NCI-H1092 (cell line): Measurements from ENCODE around the gene NPM1.
"Not testable (repeated sequence)": the region's sequence is repeated elsewhere in the genome, so short reads cannot be mapped to it uniquely, and the experiment has no call there.

Source experiments
- DNase-seq: peaks from one replicate; lab custom pipeline; 2025; lab: John Stamatoyannopoulos, UW

The NPM1 gene

DNA sequence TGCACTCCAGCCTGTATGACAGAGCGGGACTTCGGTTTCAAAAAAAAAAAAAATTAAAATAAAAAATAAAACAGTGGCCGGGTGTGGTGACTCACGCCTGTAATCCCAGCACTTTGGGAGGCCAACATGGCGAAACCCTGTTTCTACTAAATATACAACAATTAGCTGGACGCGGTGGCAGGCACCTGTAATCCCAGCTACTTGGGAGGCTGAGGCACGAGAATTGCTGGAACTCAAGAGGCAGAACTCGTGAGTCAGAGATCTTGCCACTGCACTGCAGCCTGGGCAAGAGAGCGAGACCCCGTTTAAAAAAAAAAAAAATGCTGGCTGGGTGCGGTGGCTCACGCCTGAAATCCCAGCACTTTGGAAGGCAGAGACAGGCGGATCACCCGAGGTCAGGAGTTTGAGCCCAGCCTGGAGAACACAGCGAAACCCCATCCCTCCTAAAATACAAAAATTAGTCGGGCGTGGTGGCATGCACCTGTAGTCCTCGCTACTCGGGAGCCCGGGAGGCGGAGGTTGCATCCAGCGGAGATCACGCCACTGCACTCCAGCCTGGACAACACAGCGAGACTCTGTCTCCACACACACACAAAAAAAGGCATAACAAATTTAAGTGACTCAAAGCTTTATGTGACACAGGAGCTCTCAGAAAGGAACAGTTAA, 1.5 kb upstream of the NPM1 start:
- DNase-seq = no peak

DNA sequence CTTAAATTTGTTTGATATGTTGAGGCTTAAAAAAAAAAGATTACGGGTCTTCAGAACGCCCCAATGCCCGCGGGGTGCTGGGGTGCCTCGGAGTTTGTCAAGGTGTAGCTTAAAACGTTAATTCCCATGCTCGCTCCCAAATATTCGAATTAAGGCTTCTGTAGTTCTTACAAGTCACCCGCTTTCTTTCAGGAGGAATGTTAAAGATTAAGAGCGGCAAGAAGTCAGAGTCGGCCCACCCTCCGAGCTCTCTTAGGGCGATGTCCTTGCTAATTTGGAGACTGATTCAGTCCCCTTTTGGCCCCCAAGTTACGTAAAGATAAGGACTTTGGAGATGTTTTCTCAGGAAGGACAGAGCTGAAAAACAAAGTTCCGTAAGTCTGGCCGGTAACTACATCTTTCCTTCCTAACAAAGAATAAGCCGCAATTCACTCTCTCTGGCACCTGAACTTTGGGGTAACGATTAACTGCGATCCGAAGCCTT, 746 bp upstream of the NPM1 start:
- DNase-seq = no peak

DNA sequence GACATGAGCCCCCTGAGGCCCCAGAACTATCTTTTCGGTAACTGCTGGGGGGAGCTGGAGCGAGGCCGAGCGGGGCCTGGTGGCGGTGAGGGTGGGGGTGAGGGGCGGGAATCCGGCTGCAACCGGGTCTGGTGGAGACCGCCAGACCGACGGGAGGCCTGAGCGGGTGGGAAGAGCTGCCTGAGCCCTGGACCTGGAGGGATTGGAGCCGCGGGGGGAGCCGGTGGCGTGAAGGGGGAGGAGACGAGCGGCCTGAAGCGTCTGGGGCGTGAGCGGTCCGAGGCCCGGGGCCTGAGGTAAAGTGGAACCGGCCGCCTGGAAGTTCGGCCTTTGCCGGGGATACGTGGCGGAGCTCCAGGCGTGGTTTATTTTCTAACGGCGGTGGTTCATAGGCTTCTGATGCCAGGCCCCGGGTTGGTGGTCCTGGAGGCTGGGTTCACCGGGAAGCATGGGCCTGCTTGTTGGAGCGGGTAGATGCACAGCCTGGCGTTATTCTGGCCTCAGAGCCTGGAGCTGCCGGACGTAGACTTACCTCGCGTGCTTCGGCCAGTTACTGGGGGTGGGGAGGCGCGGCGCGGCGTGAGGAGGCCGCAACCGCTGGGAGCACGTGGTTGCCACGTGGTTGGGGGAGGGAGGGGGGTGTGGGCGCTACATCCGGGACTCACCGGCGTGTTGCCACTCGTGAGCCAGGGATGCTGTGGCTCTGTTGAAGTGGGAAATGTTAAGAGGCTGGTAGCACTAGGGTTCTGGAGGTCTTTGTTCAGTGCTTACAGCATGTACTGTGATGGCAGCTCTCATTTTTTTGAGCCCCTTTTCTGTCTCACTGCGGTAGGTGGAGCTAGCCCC, 544 bp downstream of the NPM1 start:
- DNase-seq = peak; percentile 3

DNA sequence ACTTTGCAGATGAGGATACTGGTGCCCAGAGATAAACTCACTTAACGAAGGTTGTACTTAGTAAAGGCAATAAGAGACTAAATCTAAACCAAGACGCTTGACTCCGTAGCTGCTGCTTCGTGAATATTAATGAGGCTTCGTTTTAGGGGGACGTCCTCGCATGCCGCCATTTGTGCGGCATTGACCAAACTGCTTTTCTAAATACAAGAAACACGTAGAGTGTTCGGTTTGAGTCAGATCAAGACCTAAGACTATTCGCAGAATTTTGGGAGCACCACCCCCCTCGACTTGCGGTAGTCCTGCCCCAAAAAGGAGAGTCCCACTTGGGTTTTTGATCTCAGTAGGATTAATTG, 1.1 kb downstream of the NPM1 start:
- no peak for DNase-seq

DNA sequence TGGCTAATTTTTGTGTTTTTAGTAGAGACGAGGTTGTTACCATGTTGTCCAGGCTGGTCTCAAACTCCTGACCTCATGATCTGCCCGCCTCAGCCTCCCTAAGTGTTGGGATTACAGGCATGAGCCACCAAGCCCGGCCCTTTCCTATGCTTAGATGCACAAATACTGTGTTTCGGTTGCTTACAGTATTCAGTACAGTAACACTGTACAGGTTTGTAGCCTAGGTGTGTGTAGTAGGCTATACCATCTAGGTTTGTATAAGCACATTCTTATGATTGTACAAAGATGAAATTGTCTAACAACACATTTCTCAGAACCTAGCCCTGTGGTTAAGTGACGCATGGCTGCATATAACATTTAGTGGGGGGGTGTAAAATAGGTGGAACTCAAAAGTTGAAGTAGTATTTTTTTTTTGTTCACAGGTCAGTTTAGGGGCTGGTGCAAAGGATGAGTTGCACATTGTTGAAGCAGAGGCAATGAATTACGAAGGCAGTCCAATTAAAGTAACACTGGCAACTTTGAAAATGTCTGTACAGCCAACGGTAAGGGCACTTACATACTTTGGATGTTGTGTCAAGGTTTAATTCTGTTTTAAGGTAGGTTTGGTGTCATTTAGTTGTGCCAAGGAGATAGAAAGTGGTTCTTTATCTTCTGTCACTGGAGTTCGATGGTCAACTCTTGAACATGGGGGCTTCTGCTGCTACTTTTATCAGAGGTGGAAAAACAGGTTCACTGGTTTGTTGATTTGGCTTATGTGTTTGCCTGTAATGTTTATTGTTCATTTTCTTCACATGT, 3.4 kb downstream of the NPM1 start:
- DNase-seq = no peak

DNA sequence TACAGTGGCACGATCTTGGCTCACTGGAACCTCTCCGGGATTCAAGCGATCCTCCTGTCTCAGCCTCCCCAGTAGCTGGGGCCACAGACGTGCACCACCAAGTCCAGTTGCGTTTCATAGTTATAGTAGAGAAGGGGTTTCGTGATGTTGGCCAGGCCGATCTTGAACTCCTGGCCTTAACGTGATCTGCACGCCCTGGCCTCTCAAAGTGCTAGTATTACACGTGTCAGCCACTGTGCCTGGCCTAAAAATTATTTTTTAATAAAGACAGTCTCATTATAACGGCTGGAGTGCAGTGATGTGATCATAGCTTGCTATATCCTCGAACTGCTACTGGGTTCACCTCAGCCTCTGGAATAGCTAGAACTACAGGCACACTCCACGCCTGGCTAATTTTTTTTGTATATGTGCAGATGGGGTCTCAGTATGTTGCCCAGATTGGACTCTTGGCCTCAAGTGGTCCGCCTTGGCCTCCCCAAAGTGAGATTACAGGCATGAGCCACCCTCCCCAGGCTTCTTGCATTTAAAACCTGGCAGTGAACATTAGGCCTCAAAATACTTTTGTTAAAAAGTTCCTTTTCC, 4.4 kb downstream of the NPM1 start:
- no peak for DNase-seq

DNA sequence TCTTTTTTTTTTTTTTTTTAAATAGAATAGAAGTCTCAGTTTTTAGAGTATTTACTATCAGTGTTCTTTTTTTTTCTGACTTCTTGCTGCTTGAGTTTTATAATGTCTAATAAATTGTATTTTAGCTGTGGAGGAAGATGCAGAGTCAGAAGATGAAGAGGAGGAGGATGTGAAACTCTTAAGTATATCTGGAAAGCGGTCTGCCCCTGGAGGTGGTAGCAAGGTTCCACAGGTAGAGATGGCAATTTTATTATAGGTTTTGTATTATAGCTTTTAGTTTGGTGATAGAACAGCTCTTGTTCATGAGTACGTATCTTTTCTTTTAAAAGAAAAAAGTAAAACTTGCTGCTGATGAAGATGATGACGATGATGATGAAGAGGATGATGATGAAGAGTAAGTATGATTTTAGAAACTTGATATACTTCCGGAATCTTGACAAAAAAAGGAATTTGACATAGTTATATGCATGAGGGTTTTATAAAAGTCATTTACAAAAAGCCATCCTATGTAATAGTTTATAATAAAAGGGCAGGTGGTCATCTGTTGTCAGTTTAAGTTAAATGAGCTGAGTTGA, 5.0 kb downstream of the NPM1 start:
- no peak for DNase-seq

DNA sequence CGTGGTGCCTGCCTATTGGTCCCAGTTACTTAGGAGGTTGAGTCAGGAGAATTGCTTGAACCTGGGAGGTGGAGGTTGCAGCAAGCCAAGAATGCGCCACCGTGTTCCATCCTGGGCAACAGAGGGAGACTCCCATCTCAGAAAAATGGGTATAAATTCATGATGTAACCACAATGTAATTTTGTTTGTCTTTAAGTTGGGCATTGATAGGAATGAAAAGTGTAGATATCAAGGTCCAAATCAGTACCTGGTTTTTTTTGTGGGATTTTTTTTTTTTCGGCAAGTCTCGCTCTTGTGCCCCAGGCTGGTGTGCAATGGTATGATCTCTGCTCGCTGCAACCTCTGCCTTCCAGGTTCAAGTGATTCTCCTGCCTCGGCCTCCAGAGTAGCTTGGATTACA, 7.4 kb downstream of the NPM1 start:
- no peak for DNase-seq

DNA sequence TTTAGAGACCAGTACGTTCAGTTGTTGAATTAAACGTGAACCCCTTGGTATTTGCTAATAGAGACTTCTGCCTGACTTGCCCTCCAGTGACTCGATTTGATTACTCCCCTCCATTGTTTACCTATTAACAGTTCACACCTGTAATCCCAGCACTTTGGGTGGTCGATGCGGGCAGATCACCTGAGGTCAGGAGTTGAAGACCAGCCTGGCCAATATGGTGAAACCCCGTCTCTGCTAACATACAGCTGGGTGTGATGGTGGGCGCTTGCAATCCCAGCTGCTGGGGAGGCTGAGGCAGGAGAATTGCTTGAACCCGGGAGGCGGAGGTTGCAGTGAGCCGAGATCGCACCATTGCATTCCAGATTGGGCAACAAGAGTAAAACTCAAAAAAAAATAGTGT, 8.9 kb downstream of the NPM1 start:
- not testable (repeated sequence) for DNase-seq

DNA sequence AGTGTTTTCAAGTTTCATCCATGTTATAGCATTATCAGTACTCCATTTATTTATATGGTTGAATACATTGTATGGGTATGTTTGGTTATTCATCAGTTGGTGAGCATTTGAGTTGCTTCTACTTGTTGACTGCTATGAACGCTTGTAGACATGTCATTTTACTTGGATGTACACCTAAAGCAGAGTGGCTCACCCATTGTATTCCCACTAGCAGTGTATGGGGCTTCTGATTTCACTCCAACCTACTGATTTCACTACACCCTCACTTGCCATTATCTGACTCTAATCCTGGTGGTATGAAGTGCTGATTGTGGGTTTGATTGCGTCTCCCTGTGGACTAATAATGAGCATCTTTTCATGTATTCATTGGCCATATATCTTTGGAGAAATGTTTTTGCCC, 9.5 kb downstream of the NPM1 start:
- DNase-seq = no peak

DNA sequence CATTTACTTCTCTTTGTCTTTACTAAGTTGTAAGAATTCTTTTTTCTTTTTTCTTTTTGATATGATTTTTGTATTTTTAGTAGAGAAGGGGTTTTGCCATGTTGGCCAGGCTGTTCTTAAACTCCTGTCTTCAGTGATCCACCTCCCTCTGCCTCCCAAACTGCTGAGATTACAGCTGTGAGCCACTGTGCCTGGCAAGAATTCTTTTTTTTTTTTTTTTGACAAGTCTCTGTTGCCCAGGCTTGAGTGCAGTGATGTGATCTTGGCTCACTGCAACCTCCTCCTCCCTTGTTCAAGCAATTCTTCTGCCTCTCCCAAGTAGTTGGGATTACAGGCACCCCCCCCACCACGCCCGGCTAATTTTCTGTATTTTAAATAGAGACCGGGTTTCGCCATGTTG, 9.9 kb downstream of the NPM1 start:
- no peak for DNase-seq

DNA sequence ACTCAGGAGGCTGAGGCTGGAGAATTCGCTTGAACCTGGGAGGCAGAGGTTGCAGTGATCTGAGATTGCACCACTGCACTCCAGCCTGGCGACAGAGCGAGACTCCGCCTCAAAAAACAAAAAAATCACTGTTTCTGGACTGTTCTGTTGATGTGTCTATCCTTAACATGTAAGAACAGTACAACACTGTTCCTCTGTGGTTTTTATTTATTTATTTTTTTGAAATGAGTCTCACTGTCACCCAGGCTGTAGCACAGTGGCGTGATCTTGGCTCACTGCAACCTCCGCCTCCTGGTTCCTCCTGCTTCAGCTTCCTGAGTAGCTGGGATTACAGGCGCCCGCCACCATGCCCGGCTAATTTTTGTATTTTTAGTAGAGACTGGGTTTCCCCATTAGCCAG, 11.0 kb downstream of the NPM1 start:
- not testable (repeated sequence) for DNase-seq

DNA sequence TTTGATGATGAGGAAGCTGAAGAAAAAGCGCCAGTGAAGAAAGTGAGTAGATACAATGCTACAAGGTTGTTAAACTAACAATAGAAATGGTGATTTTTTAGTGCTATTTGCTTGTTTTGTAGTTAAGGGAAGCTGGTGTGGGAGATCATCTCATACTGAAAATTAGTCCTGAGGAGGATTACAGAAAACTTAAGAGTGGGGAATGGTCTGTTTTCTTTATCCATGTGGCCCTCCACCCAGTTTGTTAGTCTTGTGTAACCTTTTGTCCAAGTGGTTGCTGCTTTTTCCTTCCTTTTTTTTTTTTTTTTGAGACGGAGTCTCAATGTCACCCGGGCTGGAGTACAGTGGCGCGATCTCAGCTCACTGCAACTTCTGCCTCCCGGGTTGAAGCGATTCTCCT, 12.5 kb downstream of the NPM1 start:
- no peak for DNase-seq

DNA sequence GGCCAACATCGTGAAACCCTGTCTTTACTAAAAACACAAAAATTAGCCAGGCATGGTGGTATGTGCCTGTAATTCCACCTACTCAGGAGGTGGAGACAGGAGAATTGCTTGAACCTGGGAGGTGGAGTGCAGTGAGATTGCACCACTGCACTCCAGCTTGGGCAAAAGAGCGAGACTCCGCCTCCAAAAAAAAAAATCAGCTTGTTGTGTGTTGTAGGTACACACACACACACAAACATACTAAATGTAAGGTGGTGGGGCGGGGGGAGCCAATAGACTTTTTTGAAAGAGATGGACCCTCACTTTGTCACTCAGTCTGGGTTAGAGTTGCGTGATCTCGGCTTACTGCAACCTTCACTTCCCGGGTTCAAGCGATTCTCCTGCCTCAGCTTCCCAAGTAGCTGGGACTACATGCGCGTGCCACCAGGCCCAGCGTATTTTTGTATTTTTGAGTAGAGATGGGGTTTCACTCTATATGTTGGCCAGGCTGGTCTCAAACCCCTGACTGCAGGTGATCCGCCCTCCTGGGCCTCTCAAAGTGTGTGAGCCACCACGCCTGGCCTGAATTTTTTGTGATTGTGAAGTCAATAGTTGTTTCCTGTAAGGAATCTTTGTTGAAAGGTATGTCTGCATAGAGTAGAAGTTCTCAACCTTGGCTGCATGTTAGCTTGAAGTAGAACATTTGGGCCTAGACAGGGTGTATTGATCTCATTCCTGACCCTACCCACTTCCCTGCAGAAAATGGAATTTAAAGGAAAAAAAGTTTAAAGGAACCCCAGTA, 13.7 kb downstream of the NPM1 start:
- no peak for DNase-seq

DNA sequence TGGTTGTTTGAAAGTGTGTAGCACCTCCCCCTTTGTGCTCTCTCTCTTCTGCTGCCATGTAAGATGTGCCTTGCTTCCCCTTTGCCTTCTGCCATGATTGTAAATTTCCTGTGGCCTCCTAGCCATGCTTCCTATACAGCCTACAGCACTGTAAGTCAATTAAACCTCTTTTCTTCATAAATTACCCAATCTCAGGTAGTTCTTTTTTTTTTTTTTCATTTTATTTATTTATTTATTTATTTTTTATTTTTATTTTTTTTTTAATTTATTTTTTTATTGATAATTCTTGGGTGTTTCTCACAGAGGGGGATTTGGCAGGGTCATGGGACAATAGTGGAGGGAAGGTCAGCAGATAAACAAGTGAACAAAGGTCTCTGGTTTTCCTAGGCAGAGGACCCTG, 15.1 kb downstream of the NPM1 start:
- not testable (repeated sequence) for DNase-seq

DNA sequence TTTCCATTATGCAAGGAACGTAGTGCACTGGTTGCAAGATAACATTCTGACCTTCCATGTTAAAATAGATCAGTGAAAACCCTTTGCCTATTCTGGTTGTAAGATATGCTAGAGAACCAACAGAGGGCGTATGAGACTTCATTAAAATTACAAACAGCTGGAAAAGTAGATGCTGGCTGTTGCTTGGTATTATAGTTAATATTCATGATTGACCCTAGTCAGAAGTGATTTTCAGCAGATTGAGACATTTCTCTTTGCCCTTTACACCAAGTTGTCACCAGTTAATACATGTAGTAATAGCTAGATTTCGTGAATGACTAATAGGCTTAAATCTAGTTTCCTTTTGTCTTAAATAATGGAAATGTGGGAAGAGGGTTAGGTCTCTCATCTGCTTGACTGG, 18.0 kb downstream of the NPM1 start:
- DNase-seq = no peak

DNA sequence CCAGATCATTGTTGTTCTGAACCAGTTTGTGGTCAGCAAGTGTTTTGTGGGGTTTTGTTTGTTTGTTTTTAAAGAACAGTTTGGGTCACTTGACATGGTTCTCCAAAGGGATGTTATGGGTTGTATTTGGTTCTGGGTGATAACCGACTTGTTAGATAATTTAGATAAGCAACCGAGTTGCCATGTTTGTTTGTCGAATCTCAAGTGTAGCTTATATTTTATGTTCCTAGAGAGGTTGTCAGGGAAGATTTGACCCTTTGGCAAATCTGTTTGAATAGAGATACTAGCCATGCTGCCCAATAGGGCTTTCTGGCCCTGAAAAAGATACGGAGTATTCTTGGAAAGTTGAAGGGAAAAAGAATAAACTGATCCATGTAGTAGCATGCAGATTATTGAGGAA, 19.6 kb downstream of the NPM1 start:
- DNase-seq = no peak

DNA sequence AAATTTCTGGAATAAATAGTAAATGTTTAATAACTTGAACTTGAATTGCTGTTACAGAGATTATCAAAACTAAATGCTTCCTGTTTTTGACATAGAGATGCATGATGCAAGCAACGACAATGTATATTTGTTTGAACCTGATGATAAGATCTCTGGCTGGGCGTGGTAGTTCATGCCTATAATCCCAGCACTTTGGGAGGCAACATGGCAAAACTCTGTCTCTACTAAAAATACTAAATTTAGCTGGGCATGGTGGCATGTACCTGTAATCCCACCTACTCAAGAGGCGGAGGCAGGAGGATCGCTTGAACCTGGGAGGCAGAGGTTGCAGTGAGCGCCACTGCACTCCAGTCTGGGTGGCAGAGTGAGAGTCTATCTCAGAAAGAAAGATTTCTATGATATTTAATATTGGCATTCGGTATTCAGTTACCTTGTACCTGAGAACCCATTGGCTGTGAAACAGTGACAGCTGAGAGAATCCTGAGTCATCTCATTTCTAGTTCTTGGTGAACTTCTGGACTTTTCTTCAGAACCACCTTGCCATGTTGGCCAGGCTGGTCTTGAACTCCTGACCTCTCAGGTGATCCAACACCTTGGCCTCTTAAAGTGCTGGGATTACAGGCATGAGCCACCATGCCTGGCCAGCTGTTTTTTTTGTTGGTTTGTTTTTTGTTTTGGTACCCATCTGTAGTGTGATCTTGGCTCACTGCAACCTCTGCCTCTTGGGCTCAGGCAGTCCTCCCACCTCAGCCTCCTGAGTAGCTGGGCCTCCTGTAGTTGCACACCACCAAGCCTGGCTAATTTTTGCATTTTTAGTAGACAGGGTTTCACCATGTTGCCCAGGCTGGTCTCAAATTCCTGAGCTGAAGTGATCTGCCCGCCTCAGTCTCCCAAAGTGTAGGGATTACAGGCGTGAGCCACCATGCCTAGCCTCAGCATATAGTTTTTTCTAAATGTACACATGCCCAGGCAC, 21.8 kb downstream of the NPM1 start:
- DNase-seq = no peak

DNA sequence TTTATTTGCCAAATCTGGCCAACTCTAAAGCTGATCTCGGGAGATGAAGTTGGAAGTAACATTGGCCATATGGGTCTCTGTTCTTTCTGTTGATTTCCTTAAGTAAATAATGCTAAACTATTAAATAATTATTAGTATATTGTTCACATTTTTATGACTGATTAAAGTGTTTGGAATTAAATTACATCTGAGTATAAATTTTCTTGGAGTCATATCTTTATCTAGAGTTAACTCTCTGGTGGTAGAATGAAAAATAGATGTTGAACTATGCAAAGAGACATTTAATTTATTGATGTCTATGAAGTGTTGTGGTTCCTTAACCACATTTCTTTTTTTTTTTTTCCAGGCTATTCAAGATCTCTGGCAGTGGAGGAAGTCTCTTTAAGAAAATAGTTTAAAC, 22.5 kb downstream of the NPM1 start:
- DNase-seq = no peak

DNA sequence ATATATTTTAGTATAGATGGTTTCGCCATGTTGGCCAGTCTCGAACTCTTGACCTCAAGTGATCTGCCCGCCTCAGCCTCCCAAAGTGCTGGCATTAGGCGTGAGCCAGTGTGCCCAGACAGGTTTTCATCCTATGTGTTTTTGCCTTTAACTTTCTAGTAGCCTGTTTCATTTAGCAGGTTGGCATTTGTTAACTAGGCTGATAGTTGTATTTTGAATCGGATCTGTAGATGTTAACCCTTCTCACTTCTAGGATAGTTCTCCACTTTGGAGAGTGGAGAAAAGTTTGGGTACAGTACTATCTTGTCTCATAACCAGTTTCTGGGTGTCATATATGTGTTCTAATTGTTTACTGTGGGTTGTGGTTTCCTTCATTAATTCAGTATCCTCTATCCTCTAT, 24.5 kb downstream of the NPM1 start:
- DNase-seq = no peak
